ENCODE measurements around the gene THSD7B.

DNA sequence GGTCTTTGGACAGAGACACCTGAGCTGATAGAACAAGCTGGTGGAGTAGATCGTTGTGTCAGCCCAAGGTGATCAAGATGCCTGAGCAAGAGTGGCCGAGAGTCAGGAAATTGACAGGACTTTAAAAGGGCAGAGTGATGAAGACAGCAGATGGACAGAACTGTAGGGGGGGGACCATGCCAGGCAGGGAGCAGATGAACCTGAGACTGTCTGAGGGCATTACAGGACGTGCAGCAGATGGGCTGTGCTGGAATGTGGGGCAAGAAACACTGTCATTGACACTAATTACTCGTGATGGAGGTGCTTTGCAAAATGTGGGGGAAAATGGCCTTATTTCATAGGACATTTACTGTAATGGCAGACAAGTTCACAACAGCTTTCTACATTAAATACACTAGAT, 225.0 kb downstream of the THSD7B start:
- TF ChIP-seq, protein P1, sequence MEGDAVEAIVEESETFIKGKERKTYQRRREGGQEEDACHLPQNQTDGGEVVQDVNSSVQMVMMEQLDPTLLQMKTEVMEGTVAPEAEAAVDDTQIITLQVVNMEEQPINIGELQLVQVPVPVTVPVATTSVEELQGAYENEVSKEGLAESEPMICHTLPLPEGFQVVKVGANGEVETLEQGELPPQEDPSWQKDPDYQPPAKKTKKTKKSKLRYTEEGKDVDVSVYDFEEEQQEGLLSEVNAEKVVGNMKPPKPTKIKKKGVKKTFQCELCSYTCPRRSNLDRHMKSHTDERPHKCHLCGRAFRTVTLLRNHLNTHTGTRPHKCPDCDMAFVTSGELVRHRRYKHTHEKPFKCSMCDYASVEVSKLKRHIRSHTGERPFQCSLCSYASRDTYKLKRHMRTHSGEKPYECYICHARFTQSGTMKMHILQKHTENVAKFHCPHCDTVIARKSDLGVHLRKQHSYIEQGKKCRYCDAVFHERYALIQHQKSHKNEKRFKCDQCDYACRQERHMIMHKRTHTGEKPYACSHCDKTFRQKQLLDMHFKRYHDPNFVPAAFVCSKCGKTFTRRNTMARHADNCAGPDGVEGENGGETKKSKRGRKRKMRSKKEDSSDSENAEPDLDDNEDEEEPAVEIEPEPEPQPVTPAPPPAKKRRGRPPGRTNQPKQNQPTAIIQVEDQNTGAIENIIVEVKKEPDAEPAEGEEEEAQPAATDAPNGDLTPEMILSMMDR (IDR thresholded peaks at IDR 0.05; ENCODE audit: low read length), result no peak
- TF ChIP-seq EZH2 (IDR thresholded peaks at IDR 0.05; ENCODE audit: borderline replicate concordance, low read length), result no peak
